HG02885 (cell line): ENCODE measurements around the gene MYH7B.

ENCODE experiments used
- ATAC-seq: cut with Tn5 transposase; IDR thresholded peaks from one replicate; pipeline ENCODE4 v1.9.1; 2021; ENCODE audit warnings: mild to moderate bottlenecking; ENCODE audit not compliant: unreplicated experiment, poor library complexity

The MYH7B gene

DNA sequence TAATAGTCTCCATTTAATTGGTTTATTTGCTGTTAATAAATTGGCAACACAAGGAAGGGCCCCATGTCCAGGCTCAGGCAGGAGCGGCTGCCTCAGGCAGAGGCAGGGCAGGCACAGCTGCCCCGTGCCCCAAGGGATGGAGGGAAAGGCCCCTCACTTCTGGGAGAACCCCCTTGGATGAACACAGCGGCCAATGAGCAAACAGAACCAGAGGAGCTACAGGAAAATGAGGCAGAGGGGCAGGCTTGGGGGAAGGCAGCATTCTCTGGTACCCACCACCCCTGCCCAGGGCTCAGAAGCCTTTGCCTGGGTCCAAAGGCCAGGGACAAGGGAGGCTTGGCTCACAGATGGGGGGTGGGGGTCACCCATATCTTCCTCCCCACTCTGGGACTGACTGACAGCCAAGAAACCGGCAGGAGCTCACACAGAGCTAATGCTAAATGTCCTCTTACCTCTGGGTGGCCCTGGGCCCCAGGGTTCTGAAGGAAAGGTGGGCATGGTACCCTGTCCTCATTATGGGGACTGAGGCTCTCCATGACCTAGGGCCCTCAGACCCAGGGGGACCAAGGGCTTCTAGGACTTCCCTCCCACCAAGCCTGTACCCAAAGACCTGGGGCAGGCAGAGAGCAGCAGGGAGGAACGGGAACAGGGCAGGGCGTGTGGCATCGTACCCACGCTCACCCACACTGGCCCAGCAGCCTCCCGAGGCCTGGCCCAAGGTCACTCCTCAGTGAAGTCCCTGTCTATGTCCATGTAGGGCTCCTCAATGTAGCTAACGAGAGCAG is 47.0 kb downstream of the MYH7B start:
- no peak for ATAC-seq

DNA sequence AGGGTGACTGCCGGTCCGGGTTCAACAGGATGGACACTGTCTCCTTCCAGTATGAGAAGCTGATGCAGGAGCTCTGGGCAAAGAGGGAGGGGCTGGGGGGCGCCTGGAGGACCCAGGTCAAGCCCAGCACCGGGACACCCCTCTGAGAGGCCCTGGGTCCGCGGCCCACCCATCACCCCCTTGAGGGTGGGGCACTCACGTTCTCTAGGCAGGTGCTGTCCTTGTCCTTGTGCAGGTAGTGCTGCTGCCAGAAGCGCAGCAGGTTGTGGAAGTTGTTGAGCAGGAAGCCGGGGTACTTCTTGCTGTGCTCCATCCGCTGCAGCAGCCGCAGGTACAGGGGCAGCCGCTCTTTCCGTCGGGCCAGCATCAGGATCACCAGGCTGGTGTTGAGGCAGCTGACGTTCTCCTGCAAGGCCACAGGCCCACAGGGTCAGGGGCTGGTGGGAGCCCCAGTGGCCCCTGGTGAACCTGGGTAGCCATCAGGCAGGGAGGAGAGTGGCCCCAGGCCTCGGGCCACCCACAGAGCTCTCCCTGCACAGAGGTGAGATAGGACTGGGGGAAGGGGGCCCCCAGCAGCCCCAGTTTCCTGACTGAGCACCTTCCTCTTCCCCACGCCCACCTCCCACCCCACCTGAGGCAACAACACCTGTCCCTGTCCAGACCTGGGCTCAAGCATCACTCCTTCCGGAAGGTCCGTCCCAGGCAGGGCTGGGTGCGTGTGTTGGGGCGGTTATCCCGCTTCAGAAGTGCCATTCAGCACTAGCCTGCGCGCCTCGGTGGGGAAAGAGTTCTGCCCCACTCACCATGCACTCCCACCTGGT is 47.8 kb downstream of the MYH7B start:
- no peak for ATAC-seq

DNA sequence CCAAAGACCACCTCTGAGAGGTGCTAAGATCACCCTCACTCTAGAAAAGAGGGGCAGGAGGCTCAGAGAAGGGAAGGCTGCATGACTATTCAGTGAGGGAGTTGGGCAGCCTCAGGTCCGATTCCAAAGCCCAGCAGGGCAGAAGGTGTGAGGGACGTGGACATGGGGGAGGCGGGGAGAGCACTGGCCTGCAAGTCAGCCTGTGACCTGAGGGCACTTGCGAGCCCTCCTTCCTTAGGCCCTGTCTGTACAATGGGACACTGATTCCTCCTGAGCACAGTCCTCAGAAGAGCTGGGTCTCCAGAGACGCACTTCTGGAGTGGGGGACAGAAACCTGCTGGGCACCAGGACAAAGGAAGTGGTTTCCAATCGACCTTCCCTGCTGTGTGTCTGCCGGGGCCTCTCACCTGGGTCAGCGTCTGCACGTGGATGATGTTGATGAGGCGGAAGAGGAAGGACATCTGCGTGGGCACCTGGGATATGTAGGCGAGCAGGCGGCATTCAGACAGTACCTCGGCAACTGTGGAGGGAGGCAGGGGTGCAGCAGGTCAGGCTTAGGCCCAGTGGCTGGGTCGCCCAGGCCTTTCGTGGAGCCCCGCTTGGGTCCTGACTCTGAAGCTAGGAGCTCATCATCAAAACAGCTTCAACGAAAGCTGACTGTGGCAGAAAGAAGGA is 48.5 kb downstream of the MYH7B start:
- no peak for ATAC-seq

DNA sequence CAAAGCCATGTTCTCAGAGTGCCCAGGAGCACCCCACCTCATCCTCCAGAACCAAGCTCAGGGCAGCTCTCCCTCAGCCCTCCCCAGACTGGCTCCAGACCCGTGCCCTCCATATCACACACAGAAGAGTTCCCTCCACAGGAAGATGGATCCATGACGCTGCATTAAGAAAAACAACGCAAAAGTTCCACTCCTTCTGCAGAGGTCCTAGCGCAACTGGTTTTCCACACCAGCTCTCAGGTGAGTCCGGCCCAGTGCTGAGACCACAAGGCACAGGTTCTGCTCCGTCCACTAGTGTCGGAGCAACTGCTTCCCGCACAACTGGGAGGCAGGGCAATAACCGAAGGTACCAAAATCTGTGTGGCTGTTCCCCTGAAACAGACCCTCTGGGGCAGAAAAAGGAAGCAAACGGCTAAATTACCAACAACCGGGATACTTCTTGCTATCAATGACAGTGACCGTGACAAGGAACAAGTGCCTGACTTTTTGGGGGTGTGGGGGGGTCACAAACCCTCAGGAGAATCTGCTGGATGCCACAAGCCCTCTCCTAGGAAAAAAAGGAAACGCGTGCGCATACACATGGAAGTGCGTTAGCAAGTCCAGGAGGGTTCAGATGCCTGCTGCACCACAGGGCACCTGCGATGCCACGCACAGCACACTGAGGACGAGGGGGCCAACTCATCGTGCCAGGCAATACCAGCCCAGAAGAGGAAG is 49.2 kb downstream of the MYH7B start:
- ATAC-seq = no peak
